Hepatocyte (in vitro differentiated cells): ENCODE data around the gene RHEBL1.

ENCODE experiments used
- EZH2phosphoT487 ChIP-seq: fragments of 200-600 bp; sonication (generic); IDR thresholded peaks from one replicate; pipeline ENCODE4 v1.6.1; 2018; ENCODE audit warnings: antibody characterized with exemption, mild to moderate bottlenecking, low read depth, moderate library complexity; ENCODE audit not compliant: unreplicated experiment, severe bottlenecking
- TF ChIP-seq, protein P1 (sequence below): fragments of 200-600 bp; sonication (generic); IDR thresholded peaks from 2 replicates; pipeline ENCODE4 v1.5.1; 2016; ENCODE audit warnings: antibody characterized with exemption, mild to moderate bottlenecking; ENCODE audit not compliant: poor library complexity

- TF ChIP-seq, protein P1, sequence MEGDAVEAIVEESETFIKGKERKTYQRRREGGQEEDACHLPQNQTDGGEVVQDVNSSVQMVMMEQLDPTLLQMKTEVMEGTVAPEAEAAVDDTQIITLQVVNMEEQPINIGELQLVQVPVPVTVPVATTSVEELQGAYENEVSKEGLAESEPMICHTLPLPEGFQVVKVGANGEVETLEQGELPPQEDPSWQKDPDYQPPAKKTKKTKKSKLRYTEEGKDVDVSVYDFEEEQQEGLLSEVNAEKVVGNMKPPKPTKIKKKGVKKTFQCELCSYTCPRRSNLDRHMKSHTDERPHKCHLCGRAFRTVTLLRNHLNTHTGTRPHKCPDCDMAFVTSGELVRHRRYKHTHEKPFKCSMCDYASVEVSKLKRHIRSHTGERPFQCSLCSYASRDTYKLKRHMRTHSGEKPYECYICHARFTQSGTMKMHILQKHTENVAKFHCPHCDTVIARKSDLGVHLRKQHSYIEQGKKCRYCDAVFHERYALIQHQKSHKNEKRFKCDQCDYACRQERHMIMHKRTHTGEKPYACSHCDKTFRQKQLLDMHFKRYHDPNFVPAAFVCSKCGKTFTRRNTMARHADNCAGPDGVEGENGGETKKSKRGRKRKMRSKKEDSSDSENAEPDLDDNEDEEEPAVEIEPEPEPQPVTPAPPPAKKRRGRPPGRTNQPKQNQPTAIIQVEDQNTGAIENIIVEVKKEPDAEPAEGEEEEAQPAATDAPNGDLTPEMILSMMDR = no peak
- no peak for TF ChIP-seq EZH2phosphoT487
Measured at GRCh38 chr12:49059299-49060171, 10.2 kb downstream of the RHEBL1 start.
